Retinal pigment epithelial cell (primary cell): ENCODE results near the gene ME1.

ENCODE experiments used
- DNase-seq: peaks from one replicate; pipeline ENCODE4 v3.0.0-alpha.2; 2010; ENCODE audit warnings: low read depth
- H3K4me3 ChIP-seq: 2 replicates; pipeline ENCODE4 v1.5.1; 2011; ENCODE audit warnings: mild to moderate bottlenecking, low read length, control low read depth, moderate library complexity
- TF ChIP-seq, protein P1 (sequence below): conservative IDR thresholded peaks from 2 replicates; pipeline ENCODE4 v1.5.1; 2011; ENCODE audit warnings: low read depth, low read length, control low read depth, inconsistent platforms

Gene ME1

DNA sequence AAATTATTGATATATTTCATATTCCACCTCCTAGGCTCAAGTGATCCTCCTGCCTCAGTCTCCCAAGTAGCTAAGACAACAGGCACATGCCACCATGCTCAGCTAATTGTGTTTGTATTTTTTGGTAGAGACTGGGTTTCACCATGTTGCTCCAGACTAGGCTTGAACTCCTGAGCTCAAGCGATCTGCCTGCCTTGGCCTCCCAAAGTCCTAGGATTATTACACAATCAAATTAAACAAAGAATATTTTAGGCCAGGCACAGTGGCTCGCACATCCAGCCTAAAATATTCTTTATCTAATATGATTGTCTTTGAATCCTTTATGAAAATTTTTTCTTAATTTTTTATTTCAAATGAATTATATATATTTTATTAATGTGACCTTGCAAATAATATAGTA is 17.8 kb downstream of the ME1 start:
- TF ChIP-seq, protein P1, sequence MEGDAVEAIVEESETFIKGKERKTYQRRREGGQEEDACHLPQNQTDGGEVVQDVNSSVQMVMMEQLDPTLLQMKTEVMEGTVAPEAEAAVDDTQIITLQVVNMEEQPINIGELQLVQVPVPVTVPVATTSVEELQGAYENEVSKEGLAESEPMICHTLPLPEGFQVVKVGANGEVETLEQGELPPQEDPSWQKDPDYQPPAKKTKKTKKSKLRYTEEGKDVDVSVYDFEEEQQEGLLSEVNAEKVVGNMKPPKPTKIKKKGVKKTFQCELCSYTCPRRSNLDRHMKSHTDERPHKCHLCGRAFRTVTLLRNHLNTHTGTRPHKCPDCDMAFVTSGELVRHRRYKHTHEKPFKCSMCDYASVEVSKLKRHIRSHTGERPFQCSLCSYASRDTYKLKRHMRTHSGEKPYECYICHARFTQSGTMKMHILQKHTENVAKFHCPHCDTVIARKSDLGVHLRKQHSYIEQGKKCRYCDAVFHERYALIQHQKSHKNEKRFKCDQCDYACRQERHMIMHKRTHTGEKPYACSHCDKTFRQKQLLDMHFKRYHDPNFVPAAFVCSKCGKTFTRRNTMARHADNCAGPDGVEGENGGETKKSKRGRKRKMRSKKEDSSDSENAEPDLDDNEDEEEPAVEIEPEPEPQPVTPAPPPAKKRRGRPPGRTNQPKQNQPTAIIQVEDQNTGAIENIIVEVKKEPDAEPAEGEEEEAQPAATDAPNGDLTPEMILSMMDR = no peak
- no peak overlapping the region for H3K4me3 ChIP-seq
- DNase-seq = no peak

DNA sequence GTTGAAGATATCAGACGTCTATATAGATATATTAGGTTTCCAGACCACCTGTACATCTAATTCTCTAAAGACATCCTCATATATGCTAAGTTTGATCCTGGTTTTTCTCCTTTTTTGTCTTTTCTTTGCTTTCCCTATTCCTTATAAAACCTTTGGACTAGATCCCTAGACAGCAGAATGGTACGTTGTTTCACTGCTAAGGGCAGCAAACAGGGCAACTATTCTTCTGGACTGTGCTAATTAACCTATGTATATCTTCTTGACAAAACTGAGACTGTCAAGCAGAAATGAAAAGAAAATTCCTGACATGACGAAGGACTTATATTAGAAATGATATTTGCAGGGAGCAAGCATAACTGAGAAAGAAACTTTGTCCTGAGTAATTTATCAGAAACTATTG is 19.1 kb downstream of the ME1 start:
- TF ChIP-seq, protein P1 = no peak
- no peak for DNase-seq
- H3K4me3 ChIP-seq = no peak overlapping the region

DNA sequence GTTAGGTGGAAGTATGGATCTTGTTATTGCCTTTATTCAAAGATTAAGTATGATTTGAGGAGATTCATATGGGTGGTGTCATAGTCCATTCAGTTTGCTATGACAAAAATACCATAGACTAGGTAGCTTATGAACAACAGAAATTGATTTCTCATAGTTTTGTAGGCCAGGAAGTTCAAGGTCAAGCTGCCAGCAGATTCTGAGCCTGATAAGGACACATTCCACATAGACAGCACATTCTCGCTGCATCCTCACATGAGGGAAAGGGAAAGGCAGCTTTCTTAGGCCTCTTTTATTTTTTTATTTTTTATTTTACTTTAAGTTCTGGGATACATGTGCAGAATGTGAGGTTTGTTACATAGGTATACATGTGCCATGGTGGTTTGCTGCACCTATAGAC is 27.7 kb downstream of the ME1 start:
- TF ChIP-seq, protein P1 = no peak
- no peak for DNase-seq
- no peak overlapping the region for H3K4me3 ChIP-seq

DNA sequence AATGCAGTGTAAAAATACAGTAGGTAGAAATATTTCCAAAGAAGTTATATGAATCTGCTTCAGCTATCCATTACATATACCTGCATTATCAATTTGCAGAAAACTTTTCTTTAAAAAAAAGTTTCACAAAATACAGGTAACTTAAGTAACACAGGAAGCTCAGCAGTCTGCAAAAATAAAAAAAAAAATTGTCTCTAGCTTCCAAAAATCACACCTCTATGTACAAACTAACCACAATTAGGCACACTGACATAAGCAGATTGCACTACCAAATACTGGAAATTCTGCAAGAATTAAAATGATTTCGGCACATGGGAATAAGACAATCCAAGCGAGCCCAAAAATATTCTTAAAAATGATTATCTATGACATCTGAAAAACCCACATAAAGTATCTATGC is 41.2 kb downstream of the ME1 start:
- DNase-seq = no peak
- H3K4me3 ChIP-seq = no peak overlapping the region
- TF ChIP-seq, protein P1 = no peak

DNA sequence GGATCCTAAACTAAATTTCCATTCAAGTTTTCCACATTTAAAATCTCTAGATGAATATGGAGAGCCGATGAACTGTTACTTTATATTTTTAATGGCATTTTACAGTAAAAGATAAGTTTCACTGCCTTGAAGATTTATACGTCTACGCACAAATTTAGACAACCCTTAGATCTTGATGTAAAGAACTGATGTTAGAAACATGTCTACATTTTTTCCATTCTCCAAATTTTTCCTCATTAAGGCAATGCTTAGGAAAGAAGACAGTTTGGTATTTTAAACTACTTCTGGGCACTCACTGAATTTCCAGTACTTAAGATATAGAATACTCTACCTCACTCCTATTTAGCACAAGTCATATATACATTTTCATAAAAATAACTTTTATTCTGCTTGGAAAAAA is 45.4 kb downstream of the ME1 start:
- H3K4me3 ChIP-seq = no peak overlapping the region
- DNase-seq = no peak
- TF ChIP-seq, protein P1 = no peak

DNA sequence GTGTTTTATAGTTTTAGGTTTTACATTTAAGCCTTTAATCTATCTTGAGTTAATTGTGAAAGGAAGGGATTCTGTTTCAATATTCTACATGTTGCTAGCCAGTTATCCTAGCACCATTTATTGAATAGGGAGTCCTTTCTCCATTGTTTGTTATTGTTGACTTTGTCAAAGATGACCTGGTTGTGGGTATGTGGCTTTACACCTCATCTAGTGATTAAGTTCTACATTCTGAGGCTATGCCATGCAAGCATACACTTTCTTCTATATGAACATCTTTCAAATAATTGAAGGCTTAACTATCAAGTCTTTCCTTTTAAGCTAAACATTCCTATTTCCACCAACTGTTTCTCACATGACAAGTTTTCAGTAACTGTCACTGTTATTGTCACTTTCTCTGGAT is 46.1 kb downstream of the ME1 start:
- DNase-seq = no peak

DNA sequence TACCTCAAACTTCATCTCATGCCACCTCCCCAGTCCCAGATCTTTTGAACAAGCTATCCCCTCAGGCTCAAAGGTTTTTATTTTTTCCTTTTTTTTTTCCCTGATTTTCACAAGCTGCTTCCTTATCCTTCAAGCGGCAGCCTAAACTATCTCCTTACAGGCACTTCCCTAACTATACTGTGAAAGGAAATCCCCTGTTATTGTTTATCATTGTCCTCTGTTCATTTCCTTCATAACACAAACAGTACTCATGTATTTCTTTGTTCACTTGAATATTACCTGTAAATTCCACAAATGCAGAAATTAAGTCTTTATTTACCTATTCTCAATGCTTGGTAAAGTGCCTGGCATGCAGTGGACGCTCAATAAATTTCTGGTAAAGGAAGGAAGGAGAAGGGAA is 48.9 kb downstream of the ME1 start:
- no peak for DNase-seq
- TF ChIP-seq, protein P1 = no peak
- H3K4me3 ChIP-seq = no peak overlapping the region

More for the DNA sequence above, 46.1 kb downstream of the ME1 start:
- TF ChIP-seq, protein P1 = no peak
- H3K4me3 ChIP-seq = no peak overlapping the region
